ENCODE results near the gene ABHD2.

- no peak for TF ChIP-seq POLR2A (IDR thresholded peaks at IDR 0.05)
- no peak for TF ChIP-seq CTCF (IDR thresholded peaks at IDR 0.05 in 4 of 5, conservative IDR thresholded peaks at IDR 0.05 in 1 of 5)
Measured at GRCh38 chr15:89184357-89184756, 96.1 kb downstream of the ABHD2 start.

All from gastrocnemius medialis (tissue), 4 donors.